ENCODE data around the gene NMT1.

DNA sequence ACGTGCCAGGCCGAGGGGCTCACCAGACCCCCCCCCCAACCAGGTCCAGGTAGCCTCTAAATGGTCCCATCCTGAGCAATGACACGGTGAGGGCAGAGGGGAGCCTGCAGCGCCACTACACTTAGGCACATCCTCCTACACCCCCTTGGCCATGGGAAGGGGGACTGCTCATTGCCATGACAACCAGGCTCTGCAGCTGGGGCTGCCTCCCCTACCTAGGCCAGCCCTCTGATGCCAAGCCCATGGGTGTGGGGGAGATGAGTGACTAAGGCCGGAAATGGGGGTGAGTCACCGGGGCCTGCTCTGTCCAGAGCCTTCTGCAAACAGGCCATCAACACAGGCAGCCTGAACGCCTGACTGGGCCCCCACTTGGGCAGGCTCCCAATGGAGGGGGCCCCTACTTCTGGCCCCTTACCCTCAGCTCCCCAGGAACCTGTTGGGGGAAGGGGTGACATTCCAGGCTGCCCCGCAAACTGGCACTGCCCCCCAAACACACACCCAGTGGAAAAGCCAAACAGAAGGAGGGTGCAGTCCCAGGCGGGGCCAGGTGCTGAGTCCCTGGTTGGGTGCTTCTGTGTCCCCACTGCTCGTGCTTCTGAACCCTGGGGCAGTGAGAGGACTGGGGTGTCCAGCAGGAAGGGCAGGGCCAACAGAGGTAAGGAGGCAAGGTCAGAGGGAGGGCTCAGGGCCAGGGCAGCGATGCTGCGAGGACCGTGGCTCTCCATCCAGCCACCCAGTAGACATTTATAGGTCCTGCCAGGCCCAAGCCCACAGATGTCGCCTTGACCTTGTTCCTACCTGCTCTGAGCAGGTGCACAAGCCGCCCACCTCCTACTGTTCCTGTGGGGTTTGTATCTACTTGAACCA lies 63.0 kb downstream of the NMT1 start:
- TF ChIP-seq, protein P1, sequence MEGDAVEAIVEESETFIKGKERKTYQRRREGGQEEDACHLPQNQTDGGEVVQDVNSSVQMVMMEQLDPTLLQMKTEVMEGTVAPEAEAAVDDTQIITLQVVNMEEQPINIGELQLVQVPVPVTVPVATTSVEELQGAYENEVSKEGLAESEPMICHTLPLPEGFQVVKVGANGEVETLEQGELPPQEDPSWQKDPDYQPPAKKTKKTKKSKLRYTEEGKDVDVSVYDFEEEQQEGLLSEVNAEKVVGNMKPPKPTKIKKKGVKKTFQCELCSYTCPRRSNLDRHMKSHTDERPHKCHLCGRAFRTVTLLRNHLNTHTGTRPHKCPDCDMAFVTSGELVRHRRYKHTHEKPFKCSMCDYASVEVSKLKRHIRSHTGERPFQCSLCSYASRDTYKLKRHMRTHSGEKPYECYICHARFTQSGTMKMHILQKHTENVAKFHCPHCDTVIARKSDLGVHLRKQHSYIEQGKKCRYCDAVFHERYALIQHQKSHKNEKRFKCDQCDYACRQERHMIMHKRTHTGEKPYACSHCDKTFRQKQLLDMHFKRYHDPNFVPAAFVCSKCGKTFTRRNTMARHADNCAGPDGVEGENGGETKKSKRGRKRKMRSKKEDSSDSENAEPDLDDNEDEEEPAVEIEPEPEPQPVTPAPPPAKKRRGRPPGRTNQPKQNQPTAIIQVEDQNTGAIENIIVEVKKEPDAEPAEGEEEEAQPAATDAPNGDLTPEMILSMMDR (conservative IDR thresholded peaks at IDR 0.05), result no peak
- no peak for TF ChIP-seq ZFX (IDR thresholded peaks at IDR 0.05)

Data from C4-2B (cell line).